Measurements from ENCODE around the gene ZBTB14. TPM values are rescaled to one million over a fixed set of nuclear protein-coding genes. Genes with fewer than 3 reads are reported as not detected.

ZBTB14 gene
- total and polyA plus RNA-seq, 4 donors: 9.8 to 13.9 (median 10.8) TPM

DNA sequence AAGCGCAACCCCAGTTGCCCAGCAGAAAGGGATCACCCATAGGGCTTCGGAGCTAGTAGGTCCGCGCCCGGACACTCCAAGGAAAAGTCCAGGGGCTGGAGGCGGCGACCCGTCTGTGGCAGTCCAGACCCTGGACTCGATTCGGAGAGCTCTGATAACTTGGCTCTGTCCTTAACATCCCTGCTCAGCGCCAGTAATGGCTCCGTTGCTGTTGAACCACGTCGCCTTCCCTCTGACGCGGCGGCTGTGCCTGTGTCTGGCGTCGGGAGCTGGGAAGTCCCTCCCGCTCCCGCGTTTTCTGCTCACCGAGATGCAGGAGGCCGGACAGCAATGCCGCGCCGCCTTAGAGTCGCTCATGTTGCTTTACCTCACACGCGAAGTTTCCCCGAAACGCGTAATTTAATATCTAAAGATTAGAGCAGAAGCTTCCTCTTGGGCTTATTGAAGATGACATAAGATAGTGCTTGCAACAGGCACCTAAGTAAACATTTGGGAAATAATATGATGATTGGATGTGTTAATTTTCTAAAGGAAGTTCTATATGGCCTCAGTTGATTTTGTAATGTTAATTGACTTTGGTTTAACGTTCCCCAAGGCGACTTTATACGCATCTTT is 1.3 kb upstream of the ZBTB14 start:
- Histone ChIP-seq H3K27me3 (ENCODE audit: control insufficient read depth in 1 of 2, insufficient read depth in 2 of 2, low read length in 1 of 2) (no peaks in the 10 kb centered on the region), H3K27ac (ENCODE audit: low read depth in 1 of 2, low read length in 2 of 2) (peak overlapping the region; percentile 53 to 84), H3K36me3 (ENCODE audit: control insufficient read depth in 1 of 2, insufficient read depth in 2 of 2, low read length in 1 of 2) (no peaks in the 10 kb centered on the region), H3K4me1 (ENCODE audit: control insufficient read depth in 1 of 2, insufficient read depth in 2 of 2, low read length in 2 of 2) (no peaks in the 10 kb centered on the region), H3K4me3 (ENCODE audit: low read length in 2 of 2) (peak overlapping the region; percentile 62 to 74), H3K9me3 (ENCODE audit: control insufficient read depth, low read length) (no peaks in the 10 kb centered on the region)
- ATAC-seq (ENCODE audit: low FRiP score) (peak; percentile 79), DNase-seq (peak; percentile 93 to 94)
- intact Hi-C loops (cut with DNase I): loop anchor here (1.0 to 2.0 kb wide), 2 partner anchors 58 to 59 kb away; no protein-coding TSS in a partner anchor
- 4% methylated on average over 35 to 36 of the region's 36 CpGs for WGBS, 2 donors

GRCh38 chr18:5295981-5296705 is 617 bp upstream of the ZBTB14 start:
- H3K4me3 ChIP-seq (ENCODE audit: low read length in 2 of 2): peak overlapping the region; percentile 74 to 100
- peak; percentile 97 to 99 for DNase-seq
- H3K27me3 ChIP-seq (ENCODE audit: control insufficient read depth in 1 of 2, insufficient read depth in 2 of 2, low read length in 1 of 2): no peaks in the 10 kb centered on the region
- peaks cover 0 to 4% of the 10 kb centered on the region in 2 donors for H3K36me3 ChIP-seq (ENCODE audit: control insufficient read depth in 1 of 2, insufficient read depth in 2 of 2, low read length in 1 of 2)
- 0% methylated on average over 50 to 95 of the region's 95 CpGs for WGBS, 2 donors
- no peaks in the 10 kb centered on the region for H3K9me3 ChIP-seq (ENCODE audit: control insufficient read depth, low read length)
- no peaks in the 10 kb centered on the region for H3K4me1 ChIP-seq (ENCODE audit: control insufficient read depth in 1 of 2, insufficient read depth in 2 of 2, low read length in 2 of 2)
- peak; percentile 94 for ATAC-seq (ENCODE audit: low FRiP score)
- peak overlapping the region; percentile 83 to 98 for H3K27ac ChIP-seq (ENCODE audit: low read depth in 1 of 2, low read length in 2 of 2)
- intact Hi-C loops (cut with DNase I): loop anchor here (1.0 to 2.0 kb wide), 2 partner anchors 57 to 58 kb away; no protein-coding TSS in a partner anchor

DNA sequence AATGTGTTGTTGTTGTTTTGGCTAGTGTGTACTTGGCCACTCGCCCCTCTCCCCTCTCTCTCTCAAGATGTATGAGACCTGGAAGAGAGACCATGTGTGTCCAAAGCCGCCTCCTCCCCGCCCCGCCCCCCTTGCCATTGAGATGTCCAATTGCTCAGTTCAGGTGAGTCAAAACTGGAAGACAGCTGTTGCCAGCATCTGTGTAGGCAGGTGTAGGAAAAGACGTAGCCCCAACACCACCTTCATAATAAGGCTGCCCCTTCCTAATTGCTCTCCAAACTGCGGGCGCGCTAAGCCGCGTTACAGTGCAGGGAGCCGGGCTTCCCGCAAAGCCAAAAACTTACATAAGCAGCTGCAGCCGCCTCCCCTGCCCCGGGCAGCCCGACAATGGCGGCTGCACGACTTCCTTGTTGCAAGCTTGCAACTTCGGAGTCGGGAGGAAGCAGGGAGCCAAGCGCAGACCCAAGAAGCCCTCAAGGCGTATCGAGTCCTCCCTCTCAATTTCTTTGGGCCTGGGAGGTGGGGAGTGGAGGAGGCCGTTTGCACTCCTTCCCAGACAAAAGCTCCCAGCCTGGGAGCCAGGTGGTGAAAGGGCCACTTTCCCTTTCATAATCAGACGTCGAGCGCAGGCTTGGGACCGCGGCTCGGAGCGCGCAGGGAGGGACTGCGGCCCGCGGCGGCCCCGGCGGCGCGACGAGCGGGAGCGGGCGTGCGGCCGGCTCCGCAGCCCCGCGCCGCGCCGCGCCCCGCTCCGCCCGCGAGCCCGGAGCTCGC is 882 bp downstream of the ZBTB14 start:
- intact Hi-C loops (cut with DNase I): no loop called here
- 0 to 1% methylated on average over 43 to 58 of the region's 58 CpGs for WGBS, 2 donors

GRCh38 chr18:5294113-5294456 is 1.4 kb downstream of the ZBTB14 start:
- intact Hi-C loops (cut with DNase I): no loop called here
- H3K9me3 ChIP-seq (ENCODE audit: control insufficient read depth, low read length): no peaks in the 10 kb centered on the region
- H3K27me3 ChIP-seq (ENCODE audit: control insufficient read depth in 1 of 2, insufficient read depth in 2 of 2, low read length in 1 of 2): no peaks in the 10 kb centered on the region
- H3K4me1 ChIP-seq (ENCODE audit: control insufficient read depth in 1 of 2, insufficient read depth in 2 of 2, low read length in 2 of 2): no peaks in the 10 kb centered on the region
- WGBS, 2 donors: 64 to 66% methylated on average over 5 of the region's 5 CpGs
- peaks cover 2 to 8% of the 10 kb centered on the region in 2 donors for H3K36me3 ChIP-seq (ENCODE audit: control insufficient read depth in 1 of 2, insufficient read depth in 2 of 2, low read length in 1 of 2)
- peak overlapping the region in 1 of 2 donors; percentile 67 for H3K4me3 ChIP-seq (ENCODE audit: low read length in 2 of 2)
- H3K27ac ChIP-seq (ENCODE audit: low read depth in 1 of 2, low read length in 2 of 2): peak overlapping the region; percentile 83 to 89
- DNase-seq (no peak), ATAC-seq (ENCODE audit: low FRiP score) (no peak)

More for the DNA sequence above, 882 bp downstream of the ZBTB14 start:
- Histone ChIP-seq H3K4me1 (ENCODE audit: control insufficient read depth in 1 of 2, insufficient read depth in 2 of 2, low read length in 2 of 2) (no peaks in the 10 kb centered on the region), H3K36me3 (ENCODE audit: control insufficient read depth in 1 of 2, insufficient read depth in 2 of 2, low read length in 1 of 2) (peaks cover 2 to 8% of the 10 kb centered on the region in 2 donors), H3K27ac (ENCODE audit: low read depth in 1 of 2, low read length in 2 of 2) (peak overlapping the region; percentile 83 to 89), H3K9me3 (ENCODE audit: control insufficient read depth, low read length) (no peaks in the 10 kb centered on the region), H3K27me3 (ENCODE audit: control insufficient read depth in 1 of 2, insufficient read depth in 2 of 2, low read length in 1 of 2) (no peaks in the 10 kb centered on the region), H3K4me3 (ENCODE audit: low read length in 2 of 2) (peak overlapping the region; percentile 67 to 100)
- DNase-seq: peak; percentile 79 to 86
- ATAC-seq (ENCODE audit: low FRiP score): no peak

DNA sequence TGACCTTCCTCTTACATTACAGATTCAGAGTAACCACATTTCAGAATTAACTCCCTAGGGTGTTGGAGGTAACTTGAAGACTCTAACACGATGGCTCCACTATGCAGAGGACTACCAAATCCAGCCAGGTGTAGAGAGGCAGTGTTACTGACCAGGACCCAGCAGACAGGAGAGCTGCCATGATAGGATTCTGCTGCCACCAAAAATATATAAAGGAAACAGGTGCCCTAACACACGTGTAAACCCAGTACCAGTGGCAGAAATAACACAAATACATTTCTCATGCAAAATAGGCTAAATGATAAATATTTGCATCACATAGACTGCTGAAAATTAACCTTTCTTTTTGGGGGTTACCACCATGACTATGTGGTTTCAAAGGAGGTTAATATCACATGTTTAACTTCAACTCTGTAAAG is 7.0 kb downstream of the ZBTB14 start:
- Histone ChIP-seq H3K27ac (ENCODE audit: low read depth in 1 of 2, low read length in 2 of 2) (no peak overlapping the region), H3K9me3 (ENCODE audit: control insufficient read depth, low read length) (no peaks in the 10 kb centered on the region), H3K36me3 (ENCODE audit: control insufficient read depth in 1 of 2, insufficient read depth in 2 of 2, low read length in 1 of 2) (peaks cover 2 to 9% of the 10 kb centered on the region in 2 donors), H3K27me3 (ENCODE audit: control insufficient read depth in 1 of 2, insufficient read depth in 2 of 2, low read length in 1 of 2) (no peaks in the 10 kb centered on the region), H3K4me3 (ENCODE audit: low read length in 2 of 2) (no peak overlapping the region), H3K4me1 (ENCODE audit: control insufficient read depth in 1 of 2, insufficient read depth in 2 of 2, low read length in 2 of 2) (peaks cover 0 to 1% of the 10 kb centered on the region in 2 donors)
- 48 to 59% methylated on average over 2 of the region's 2 CpGs for WGBS, 2 donors
- intact Hi-C loops (cut with DNase I): no loop called here
- DNase-seq (no peak), ATAC-seq (ENCODE audit: low FRiP score) (no peak)

- peaks cover 0 to 1% of the 10 kb centered on the region in 2 donors for H3K4me1 ChIP-seq (ENCODE audit: control insufficient read depth in 1 of 2, insufficient read depth in 2 of 2, low read length in 2 of 2)
- H3K9me3 ChIP-seq (ENCODE audit: control insufficient read depth, low read length): no peaks in the 10 kb centered on the region
- H3K27me3 ChIP-seq (ENCODE audit: control insufficient read depth in 1 of 2, insufficient read depth in 2 of 2, low read length in 1 of 2): no peaks in the 10 kb centered on the region
- no peak overlapping the region for H3K4me3 ChIP-seq (ENCODE audit: low read length in 2 of 2)
- peaks cover 2 to 9% of the 10 kb centered on the region in 2 donors for H3K36me3 ChIP-seq (ENCODE audit: control insufficient read depth in 1 of 2, insufficient read depth in 2 of 2, low read length in 1 of 2)
- WGBS, 2 donors: 46 to 70% methylated on average over 2 of the region's 2 CpGs
- intact Hi-C loops (cut with DNase I): no loop called here
- no peak overlapping the region for H3K27ac ChIP-seq (ENCODE audit: low read depth in 1 of 2, low read length in 2 of 2)
- ATAC-seq (ENCODE audit: low FRiP score) (no peak), DNase-seq (no peak)
Observed at GRCh38 chr18:5287854-5288253, 7.7 kb downstream of the ZBTB14 start.

DNA sequence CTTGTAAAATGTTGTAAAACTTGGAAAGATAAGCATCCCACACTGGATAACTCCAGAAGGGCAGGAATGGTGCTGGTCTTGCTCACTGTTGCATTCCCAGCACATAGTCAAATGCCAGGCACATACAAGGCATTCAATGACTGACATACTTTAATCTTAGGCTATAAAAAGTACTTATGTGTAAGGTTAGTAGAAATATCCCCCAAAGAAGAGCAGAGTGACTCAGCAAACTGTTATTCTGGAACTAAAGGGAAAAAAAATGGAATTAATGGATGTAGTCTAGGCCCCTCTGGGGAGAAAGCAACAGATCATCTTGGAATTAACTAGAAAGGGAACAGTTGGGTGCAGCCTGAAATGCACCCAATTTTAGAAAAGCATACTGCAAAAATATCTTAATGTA is 9.0 kb downstream of the ZBTB14 start:
- intact Hi-C loops (cut with DNase I): no loop called here
- H3K4me1 ChIP-seq (ENCODE audit: control insufficient read depth in 1 of 2, insufficient read depth in 2 of 2, low read length in 2 of 2): peaks cover 0 to 1% of the 10 kb centered on the region in 2 donors

GRCh38 chr18:5285326-5285725 is 10.2 kb downstream of the ZBTB14 start:
- Histone ChIP-seq H3K9me3 (ENCODE audit: control insufficient read depth, low read length) (no peaks in the 10 kb centered on the region), H3K36me3 (ENCODE audit: control insufficient read depth in 1 of 2, insufficient read depth in 2 of 2, low read length in 1 of 2) (peaks cover 1 to 2% of the 10 kb centered on the region in 2 donors), H3K4me3 (ENCODE audit: low read length in 2 of 2) (no peak overlapping the region), H3K27ac (ENCODE audit: low read depth in 1 of 2, low read length in 2 of 2) (no peak overlapping the region), H3K27me3 (ENCODE audit: control insufficient read depth in 1 of 2, insufficient read depth in 2 of 2, low read length in 1 of 2) (no peaks in the 10 kb centered on the region), H3K4me1 (ENCODE audit: control insufficient read depth in 1 of 2, insufficient read depth in 2 of 2, low read length in 2 of 2) (peaks cover 0 to 1% of the 10 kb centered on the region in 2 donors)
- intact Hi-C loops (cut with DNase I): no loop called here
- ATAC-seq (ENCODE audit: low FRiP score): no peak
- no peak for DNase-seq
- 47 to 66% methylated on average over 2 of the region's 2 CpGs for WGBS, 2 donors

More for the DNA sequence above, 9.0 kb downstream of the ZBTB14 start:
- H3K9me3 ChIP-seq (ENCODE audit: control insufficient read depth, low read length): no peaks in the 10 kb centered on the region
- H3K36me3 ChIP-seq (ENCODE audit: control insufficient read depth in 1 of 2, insufficient read depth in 2 of 2, low read length in 1 of 2): peaks cover 2 to 8% of the 10 kb centered on the region in 2 donors
- H3K27ac ChIP-seq (ENCODE audit: low read depth in 1 of 2, low read length in 2 of 2): no peak overlapping the region
- H3K4me3 ChIP-seq (ENCODE audit: low read length in 2 of 2): no peak overlapping the region
- no peak for DNase-seq
- ATAC-seq (ENCODE audit: low FRiP score): no peak
- H3K27me3 ChIP-seq (ENCODE audit: control insufficient read depth in 1 of 2, insufficient read depth in 2 of 2, low read length in 1 of 2): no peaks in the 10 kb centered on the region

Measured in aorta (tissue), 5 donors.